ENCODE results near the gene USH1G.
"Not testable (repeated sequence)": the region's sequence is repeated elsewhere in the genome, so short reads cannot be mapped to it uniquely, and the experiment has no call there.

The USH1G gene

GRCh38 chr17:74922694-74923537, at the start of gene USH1G:
Gene USH1G, minus strand, starts transcription at chr17:74923255. Its CDS starts 182 bp downstream, at chr17:74923073.
- CTCF ChIA-PET, result interaction anchor here (0.9 to 17.8 kb wide), 14 partner anchors 9 to 279 kb away, joined by 3 to 390 read pairs (median 4); no protein-coding TSS in a partner anchor
- TF ChIP-seq CTCF (IDR thresholded peaks at IDR 0.05; ENCODE audit: control extremely low read depth, extremely low read depth, low read depth, missing control alignments), result no peak
- POLR2A ChIA-PET, result no interaction called here
- peak; percentile 60 for DNase-seq (ENCODE audit: extremely low spot score)

- DNase-seq (ENCODE audit: extremely low spot score), result peak; percentile 86
- ChIA-PET CTCF (interaction anchor here (0.9 to 12.8 kb wide), 8 partner anchors 10 to 229 kb away, joined by 3 to 148 read pairs (median 5); no protein-coding TSS in a partner anchor), POLR2A (interaction anchor here (0.5 to 0.6 kb wide), 2 partner anchors 241 to 471 kb away, joined by 3 to 4 read pairs; no protein-coding TSS in a partner anchor)
- TF ChIP-seq CTCF (IDR thresholded peaks at IDR 0.05; ENCODE audit: control extremely low read depth, extremely low read depth, low read depth, missing control alignments), result no peak
Measured at GRCh38 chr17:74972107-74972972, 49.3 kb upstream of the USH1G start, which contains the start of gene HID1. Gene HID1, minus strand, starts transcription at chr17:74972759. Its CDS starts 103 bp downstream, at chr17:74972656.

- ChIA-PET CTCF (interaction anchor here (0.6 to 12.8 kb wide), 9 partner anchors 9 to 229 kb away, joined by 3 to 148 read pairs (median 3); partner anchors contain the start of gene NT5C), POLR2A (no interaction called here)
- TF ChIP-seq CTCF (IDR thresholded peaks at IDR 0.05; ENCODE audit: control extremely low read depth, extremely low read depth, low read depth, missing control alignments), result no peak
- DNase-seq (ENCODE audit: extremely low spot score), result no peak
Measured at GRCh38 chr17:74971842-74972106, 48.7 kb upstream of the USH1G start.

- POLR2A ChIA-PET, result no interaction called here
- no peak for DNase-seq (ENCODE audit: extremely low spot score)
- TF ChIP-seq CTCF (IDR thresholded peaks at IDR 0.05; ENCODE audit: control extremely low read depth, extremely low read depth, low read depth, missing control alignments), result no peak
- CTCF ChIA-PET, result interaction anchor here (0.6 to 12.8 kb wide), 8 partner anchors 9 to 230 kb away, joined by 3 to 148 read pairs (median 4); partner anchors contain the start of gene NT5C
Measured at GRCh38 chr17:74971069-74971841, 48.2 kb upstream of the USH1G start.

GRCh38 chr17:74970395-74970794, 47.3 kb upstream of the USH1G start:
- TF ChIP-seq CTCF (IDR thresholded peaks at IDR 0.05; ENCODE audit: control extremely low read depth, extremely low read depth, low read depth, missing control alignments), result no peak
- POLR2A ChIA-PET, result no interaction called here
- CTCF ChIA-PET, result interaction anchor here (1.2 to 12.8 kb wide), 6 partner anchors 8 to 231 kb away, joined by 3 to 148 read pairs (median 22); no protein-coding TSS in a partner anchor
- DNase-seq (ENCODE audit: extremely low spot score), result no peak

GRCh38 chr17:74969501-74969900, 46.4 kb upstream of the USH1G start:
- CTCF ChIA-PET, result interaction anchor here (0.9 to 12.8 kb wide), 6 partner anchors 7 to 232 kb away, joined by 3 to 148 read pairs (median 13); partner anchors contain the start of gene MRPL58
- POLR2A ChIA-PET; DNase-seq (ENCODE audit: extremely low spot score): not testable (repeated sequence)
